BLaER1 treated with 17β-estradiol and CSF1 and Interleukin-3, amounts not matched to agents 10 nM and 100 nM (cell line): ENCODE data around the gene TDO2.
A peak's percentile ranks its signal among the peaks of the same experiment; 100 is the strongest.

Source experiments
- H3K27ac ChIP-seq, 11 experiments: shearing (Covaris generic); formaldehyde crosslinking; 2 replicates each; pipeline ENCODE4 v1.8.1; 2022
- H3K27me3 ChIP-seq, 11 experiments: shearing (Covaris generic); formaldehyde crosslinking; 2 replicates each; pipeline ENCODE4 v1.8.1; 2022
- H3K36me3 ChIP-seq, 11 experiments: shearing (Covaris generic); formaldehyde crosslinking; 2 replicates each; pipeline ENCODE4 v1.8.1; 2022
- H3K4me1 ChIP-seq, 10 experiments: shearing (Covaris generic); formaldehyde crosslinking; 2 replicates each; pipeline ENCODE4 v1.8.1; 2022
- H3K4me2 ChIP-seq, 11 experiments: shearing (Covaris generic); formaldehyde crosslinking; 2 replicates each; pipeline ENCODE4 v1.8.1; 2022
- H3K4me3 ChIP-seq, 10 experiments: shearing (Covaris generic); formaldehyde crosslinking; 2 replicates each; pipeline ENCODE4 v1.8.1; 2022
- H3K9ac ChIP-seq, 11 experiments: shearing (Covaris generic); formaldehyde crosslinking; 2 replicates each; pipeline ENCODE4 v1.8.1; 2022
- H3K9me3 ChIP-seq, 11 experiments: shearing (Covaris generic); formaldehyde crosslinking; replicated peaks in 1 of 11; 2 replicates each; pipeline ENCODE4 v1.8.1; 2022
- H4K20me1 ChIP-seq, 11 experiments: shearing (Covaris generic); formaldehyde crosslinking; 2 replicates each; pipeline ENCODE4 v1.8.1; 2022
- Cebpa-rat ChIP-seq, 11 experiments: shearing (Covaris generic); IDR thresholded peaks; 2 replicates each; pipeline ENCODE4 v1.8.1; 2022

TDO2 gene

DNA sequence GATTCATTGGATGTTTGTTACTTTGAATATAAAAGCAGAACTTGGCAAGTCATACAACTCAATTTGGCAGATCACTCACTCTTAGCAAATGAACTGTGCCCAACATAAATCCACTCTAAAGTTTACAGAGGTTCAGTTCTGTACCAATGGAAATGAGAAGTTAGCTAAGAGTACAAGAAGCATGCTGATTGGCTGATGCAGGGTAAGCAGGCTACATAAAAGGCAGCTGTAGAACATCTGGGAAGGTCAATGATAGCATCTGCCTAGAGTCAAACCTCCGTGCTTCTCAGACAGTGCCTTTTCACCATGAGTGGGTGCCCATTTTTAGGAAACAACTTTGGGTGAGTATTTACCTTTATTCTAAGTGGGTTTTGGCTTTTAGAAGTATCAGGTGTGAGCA is at the start of gene TDO2:
TDO2 (plus strand) TSS at position 244 of the 400 bp plus-strand sequence; CDS start at position 307, 63 bp downstream.
- Histone ChIP-seq H3K9ac (no peak within 1 kb of the TSS), H3K4me3 (peak within 1 kb of the TSS in 2 of 10 experiments; percentile 2 to 8; a peak in 1 of 20 replicates), H3K4me1 (peaks cover 4 to 45% (median 9%) of the 10 kb centered on the region in 10 experiments; a peak in 16 of 20 replicates), H4K20me1 (no peaks in the 10 kb centered on the region), H3K27me3 (no peaks in the 10 kb centered on the region), H3K36me3 (no peaks in the 10 kb centered on the region), H3K27ac (no peak within 1 kb of the TSS), H3K4me2 (0 out of 22 replicates have a peak within 1 kb of the TSS, but pooled peaks of 1 of the 11 experiments have one; percentile 18), H3K9me3 (peaks cover under 1 to 7% (median 2%) of the 10 kb centered on the region in 11 experiments; a peak in 13 of 22 replicates)
- TF ChIP-seq Cebpa-rat (IDR thresholded peaks at IDR 0.05), result no peak

- Histone ChIP-seq H3K36me3 (no peaks in the 10 kb centered on the region), H3K27ac (no peak overlapping the region), H3K9ac (no peak overlapping the region), H3K4me3 (no peak overlapping the region), H3K4me1 (no peaks in the 10 kb centered on the region), H3K27me3 (no peaks in the 10 kb centered on the region), H3K4me2 (no peak overlapping the region), H3K9me3 (no peaks in the 10 kb centered on the region), H4K20me1 (no peaks in the 10 kb centered on the region)
- TF ChIP-seq Cebpa-rat (IDR thresholded peaks at IDR 0.05), result no peak
These were observed 48.8 kb upstream of the TDO2 start for GRCh38 chr4:155854582-155855226.

DNA sequence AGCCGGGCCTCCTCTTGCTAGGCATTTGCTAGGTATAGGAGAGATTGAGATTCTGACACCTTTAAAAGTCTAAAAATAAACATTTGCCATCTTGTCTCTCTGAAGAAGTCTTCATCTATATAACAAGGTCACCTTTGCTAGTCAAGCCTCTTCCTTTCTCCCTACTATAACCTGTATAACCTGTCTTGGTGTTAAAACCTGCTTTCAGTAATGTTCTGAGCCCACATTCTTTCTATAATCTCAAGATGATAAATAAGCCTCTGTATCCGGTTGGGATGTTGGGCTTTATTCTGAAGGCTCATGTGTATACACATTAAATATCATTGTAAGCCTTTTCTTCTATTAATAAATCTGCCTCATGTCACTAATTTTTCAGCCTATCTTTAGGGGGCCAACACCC is 47.6 kb upstream of the TDO2 start:
- H3K27me3 ChIP-seq, result no peaks in the 10 kb centered on the region
- no peak for TF ChIP-seq Cebpa-rat (IDR thresholded peaks at IDR 0.05)

GRCh38 chr4:155866177-155866576 is 37.3 kb upstream of the TDO2 start, which contains the start of gene ASIC5:
Gene ASIC5, minus strand, starts transcription at chr4:155866277. Its CDS starts 51 bp downstream, at chr4:155866226.
- Histone ChIP-seq H4K20me1 (no peaks in the 10 kb centered on the region), H3K9ac (no peak within 1 kb of the TSS), H3K4me1 (no peaks in the 10 kb centered on the region), H3K9me3 (peaks cover 10 to 19% (median 15%) of the 10 kb centered on the region in 11 experiments), H3K4me2 (no peak within 1 kb of the TSS), H3K36me3 (no peaks in the 10 kb centered on the region), H3K27me3 (no peaks in the 10 kb centered on the region), H3K27ac (no peak within 1 kb of the TSS), H3K4me3 (no peak within 1 kb of the TSS)
- TF ChIP-seq Cebpa-rat (IDR thresholded peaks at IDR 0.05), result no peak

More for the DNA sequence above, 47.6 kb upstream of the TDO2 start:
- H3K4me3 ChIP-seq, result no peak overlapping the region
- H3K27ac ChIP-seq, result no peak overlapping the region
- H4K20me1 ChIP-seq, result no peaks in the 10 kb centered on the region
- H3K9ac ChIP-seq, result no peak overlapping the region
- H3K4me2 ChIP-seq, result no peak overlapping the region
- no peaks in the 10 kb centered on the region for H3K4me1 ChIP-seq
- H3K9me3 ChIP-seq, result no peaks in the 10 kb centered on the region
- no peaks in the 10 kb centered on the region for H3K36me3 ChIP-seq

DNA sequence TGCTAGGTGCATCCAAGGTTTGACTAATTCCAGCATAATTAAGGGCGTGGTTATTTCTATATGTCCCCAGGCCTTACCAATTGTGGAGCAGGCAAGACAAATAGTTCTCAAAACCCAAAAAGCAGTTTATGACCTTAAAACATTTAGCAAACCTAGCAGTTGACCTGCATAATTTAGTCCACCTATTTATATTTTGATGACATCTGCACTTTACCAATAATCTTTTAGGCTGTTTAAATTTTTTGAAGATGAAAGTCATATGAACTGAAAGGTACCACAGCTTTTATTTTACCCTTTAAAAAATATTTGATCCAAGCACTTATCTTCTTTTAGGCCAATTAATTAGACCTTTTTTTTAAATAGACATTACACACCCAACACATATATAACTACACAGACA is 27.6 kb upstream of the TDO2 start:
- H3K9ac ChIP-seq, result no peak overlapping the region
- H4K20me1 ChIP-seq, result no peaks in the 10 kb centered on the region
- H3K27me3 ChIP-seq, result no peaks in the 10 kb centered on the region
- no peaks in the 10 kb centered on the region for H3K4me1 ChIP-seq
- H3K4me3 ChIP-seq, result no peak overlapping the region
- no peak for TF ChIP-seq Cebpa-rat (IDR thresholded peaks at IDR 0.05)
- no peaks in the 10 kb centered on the region for H3K36me3 ChIP-seq
- H3K27ac ChIP-seq, result no peak overlapping the region
- H3K4me2 ChIP-seq, result no peak overlapping the region
- no peaks in the 10 kb centered on the region for H3K9me3 ChIP-seq

DNA sequence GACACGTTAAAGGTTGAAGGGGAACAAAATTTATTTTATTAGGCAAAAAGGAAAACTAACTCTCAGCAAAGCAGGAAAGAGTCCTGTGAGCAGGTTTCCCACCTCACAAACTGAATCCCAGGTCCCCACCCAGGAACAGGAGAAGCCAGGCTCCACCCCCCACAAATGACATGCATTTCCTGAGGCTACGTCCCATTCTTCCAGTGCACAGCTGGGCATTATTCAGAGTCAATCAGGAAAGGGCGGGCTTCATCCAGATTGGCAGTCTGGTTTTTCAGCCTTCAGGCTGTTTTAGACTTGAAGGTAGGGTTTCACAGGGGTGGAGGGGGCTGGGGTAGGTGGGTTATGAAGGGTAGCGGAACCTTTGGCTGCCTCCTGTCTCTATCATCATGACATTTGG is 25.5 kb upstream of the TDO2 start:
- TF ChIP-seq Cebpa-rat (IDR thresholded peaks at IDR 0.05), result no peak

DNA sequence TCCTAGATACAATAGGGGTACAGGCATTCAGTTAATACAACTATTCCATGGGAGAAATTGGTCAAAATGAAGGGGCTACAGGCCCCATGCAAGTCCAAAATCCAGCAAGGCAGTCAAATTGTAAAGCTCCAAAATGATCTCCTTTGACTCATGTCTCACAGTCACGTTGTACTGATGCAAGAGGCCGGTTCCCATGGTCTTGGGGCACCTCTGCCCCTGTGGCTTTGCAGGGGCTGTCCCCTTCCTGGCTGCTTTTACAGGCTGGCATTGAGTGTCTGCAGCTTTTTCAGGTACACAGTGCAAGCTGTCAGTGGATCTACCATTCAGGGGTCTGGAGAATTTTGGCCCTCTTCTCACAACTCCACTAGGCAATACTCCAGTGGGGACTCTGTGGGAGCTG is 24.9 kb upstream of the TDO2 start:
- no peak overlapping the region for H3K9ac ChIP-seq
- no peaks in the 10 kb centered on the region for H3K4me1 ChIP-seq
- H3K4me2 ChIP-seq, result no peak overlapping the region
- no peaks in the 10 kb centered on the region for H3K27me3 ChIP-seq
- H3K4me3 ChIP-seq, result no peak overlapping the region
- H4K20me1 ChIP-seq, result no peaks in the 10 kb centered on the region
- H3K9me3 ChIP-seq, result no peaks in the 10 kb centered on the region
- no peaks in the 10 kb centered on the region for H3K36me3 ChIP-seq
- no peak overlapping the region for H3K27ac ChIP-seq
- TF ChIP-seq Cebpa-rat (IDR thresholded peaks at IDR 0.05), result no peak

More for the DNA sequence above, 25.5 kb upstream of the TDO2 start:
- Histone ChIP-seq H3K36me3 (no peaks in the 10 kb centered on the region), H3K9me3 (no peaks in the 10 kb centered on the region), H3K27me3 (no peaks in the 10 kb centered on the region), H3K4me2 (no peak overlapping the region), H4K20me1 (no peaks in the 10 kb centered on the region), H3K4me3 (no peak overlapping the region), H3K27ac (no peak overlapping the region), H3K9ac (no peak overlapping the region), H3K4me1 (no peaks in the 10 kb centered on the region)

DNA sequence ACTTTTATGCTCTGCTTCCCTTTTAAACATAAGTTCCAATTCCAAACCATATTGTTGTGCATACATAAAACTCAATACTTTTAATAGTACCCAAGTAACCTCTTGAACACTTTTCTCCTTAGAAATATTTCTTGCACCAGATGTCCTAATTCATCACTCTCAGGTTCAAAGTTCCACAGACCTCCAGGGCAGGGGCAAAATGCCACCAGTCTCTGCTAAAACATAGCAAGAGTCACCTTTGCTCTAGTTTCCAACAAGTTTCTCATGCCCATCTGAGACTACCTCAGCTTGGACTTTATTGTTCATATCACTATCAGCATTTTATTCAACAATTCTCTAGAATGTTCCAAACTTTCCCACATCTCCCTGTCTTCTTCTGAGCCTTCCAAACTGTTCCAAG is 23.7 kb upstream of the TDO2 start:
- H3K4me2 ChIP-seq, result no peak overlapping the region
- H3K27me3 ChIP-seq, result no peaks in the 10 kb centered on the region
- H3K27ac ChIP-seq, result no peak overlapping the region
- H3K9ac ChIP-seq, result no peak overlapping the region
- no peak for TF ChIP-seq Cebpa-rat (IDR thresholded peaks at IDR 0.05)
- no peaks in the 10 kb centered on the region for H3K9me3 ChIP-seq
- H3K4me3 ChIP-seq, result no peak overlapping the region
- no peaks in the 10 kb centered on the region for H3K36me3 ChIP-seq
- no peaks in the 10 kb centered on the region for H3K4me1 ChIP-seq
- H4K20me1 ChIP-seq, result no peaks in the 10 kb centered on the region

DNA sequence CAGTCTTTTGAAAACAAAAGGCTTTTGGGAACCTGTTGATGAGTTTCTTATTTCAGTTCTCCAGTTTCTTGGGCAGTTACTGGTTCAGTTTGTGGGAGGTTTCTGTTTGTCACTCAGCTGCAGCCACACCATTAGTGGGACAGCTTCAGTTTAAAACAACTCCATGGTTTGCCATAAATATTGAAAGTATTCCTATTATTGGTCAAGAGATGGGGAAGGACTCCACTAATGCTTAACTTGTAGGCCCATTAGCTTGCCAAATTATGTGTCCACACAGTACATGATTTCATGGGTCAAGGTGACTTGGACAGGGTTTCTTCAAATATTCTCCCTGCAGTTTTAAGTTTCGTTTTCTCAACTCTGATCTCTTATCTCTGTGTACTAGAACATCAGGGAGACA is 21.9 kb upstream of the TDO2 start:
- no peak for TF ChIP-seq Cebpa-rat (IDR thresholded peaks at IDR 0.05)
- Histone ChIP-seq H3K4me3 (no peak overlapping the region), H3K9ac (no peak overlapping the region), H3K4me1 (no peaks in the 10 kb centered on the region), H3K27ac (no peak overlapping the region), H4K20me1 (no peaks in the 10 kb centered on the region), H3K36me3 (no peaks in the 10 kb centered on the region), H3K27me3 (no peaks in the 10 kb centered on the region), H3K9me3 (no peaks in the 10 kb centered on the region), H3K4me2 (no peak overlapping the region)

GRCh38 chr4:155883895-155884294 is 19.6 kb upstream of the TDO2 start:
- no peak for TF ChIP-seq Cebpa-rat (IDR thresholded peaks at IDR 0.05)
- H3K4me3 ChIP-seq, result no peak overlapping the region
- H3K9me3 ChIP-seq, result no peaks in the 10 kb centered on the region
- H3K27ac ChIP-seq, result no peak overlapping the region
- H3K4me2 ChIP-seq, result no peak overlapping the region
- H4K20me1 ChIP-seq, result no peaks in the 10 kb centered on the region
- no peaks in the 10 kb centered on the region for H3K4me1 ChIP-seq
- no peaks in the 10 kb centered on the region for H3K27me3 ChIP-seq
- H3K9ac ChIP-seq, result no peak overlapping the region
- H3K36me3 ChIP-seq, result no peaks in the 10 kb centered on the region
